HG03280 (cell line): ENCODE data around the gene COPZ2.
A peak's percentile ranks its signal among the peaks of the same experiment; 100 is the strongest.
"Not testable (repeated sequence)": the region's sequence is repeated elsewhere in the genome, so short reads cannot be mapped to it uniquely, and the experiment has no call there.

ENCODE experiments used
- ATAC-seq: cut with Tn5 transposase; IDR thresholded peaks from one replicate; pipeline ENCODE4 v1.9.1; 2021; ENCODE audit warnings: mild to moderate bottlenecking, moderate library complexity; ENCODE audit not compliant: unreplicated experiment

Gene COPZ2

GRCh38 chr17:48056246-48056745 lies 18.7 kb upstream of the COPZ2 start:
- ATAC-seq, result no peak

GRCh38 chr17:48055531-48056245 lies 18.1 kb upstream of the COPZ2 start:
- ATAC-seq, result peak; percentile 48

GRCh38 chr17:48054238-48055185 lies 16.9 kb upstream of the COPZ2 start:
- no peak for ATAC-seq

- no peak for ATAC-seq
Observed at GRCh38 chr17:48053758-48054237, 16.2 kb upstream of the COPZ2 start.

- no peak for ATAC-seq
Observed at GRCh38 chr17:48052956-48053757, 15.6 kb upstream of the COPZ2 start.

- ATAC-seq, result no peak
Observed at GRCh38 chr17:48051706-48052486, 14.3 kb upstream of the COPZ2 start.

GRCh38 chr17:48051283-48051682 lies 13.7 kb upstream of the COPZ2 start:
- ATAC-seq, result no peak

- peak; percentile 36 for ATAC-seq
Observed at GRCh38 chr17:48048384-48049126, 11.0 kb upstream of the COPZ2 start.

- ATAC-seq, result peak; percentile 94
Observed at GRCh38 chr17:48047741-48048383, 10.3 kb upstream of the COPZ2 start, which contains the start of gene NFE2L1. NFE2L1 (plus strand) TSS chr17:48048359; CDS start chr17:48051119, 2,760 bp downstream.

GRCh38 chr17:48047113-48047740 lies 9.6 kb upstream of the COPZ2 start:
- ATAC-seq, result no peak

GRCh38 chr17:48046296-48046695 lies 8.7 kb upstream of the COPZ2 start:
- ATAC-seq, result no peak

GRCh38 chr17:48045316-48046001 lies 7.9 kb upstream of the COPZ2 start:
- no peak for ATAC-seq

- no peak for ATAC-seq
Observed at GRCh38 chr17:48044851-48045250, 7.3 kb upstream of the COPZ2 start.

GRCh38 chr17:48043176-48043575 lies 5.6 kb upstream of the COPZ2 start:
- no peak for ATAC-seq

- ATAC-seq, result no peak
Observed at GRCh38 chr17:48038687-48039086, 1.1 kb upstream of the COPZ2 start.

- no peak for ATAC-seq
Observed at GRCh38 chr17:48037838-48038323, 284 bp upstream of the COPZ2 start.

GRCh38 chr17:48036693-48037035 lies 933 bp downstream of the COPZ2 start:
- no peak for ATAC-seq

GRCh38 chr17:48034734-48035133 lies 2.9 kb downstream of the COPZ2 start:
- ATAC-seq, result not testable (repeated sequence)
